ENCODE measurements around the gene RASAL1.

- TF ChIP-seq TARDBP (IDR thresholded peaks at IDR 0.05) (no peak), L3MBTL2 (conservative IDR thresholded peaks at IDR 0.05) (no peak), BHLHE40 (IDR thresholded peaks at IDR 0.05; ENCODE audit: borderline replicate concordance) (no peak), NFRKB (IDR thresholded peaks at IDR 0.05) (no peak), SP1 (IDR thresholded peaks at IDR 0.05) (no peak), FOXM1 (IDR thresholded peaks at IDR 0.05; ENCODE audit: borderline replicate concordance) (no peak), SUZ12 (IDR thresholded peaks at IDR 0.05) (no peak), ZNF384 (IDR thresholded peaks at IDR 0.05) (no peak), ARNT (IDR thresholded peaks at IDR 0.05) (no peak)
Measured at GRCh38 chr12:113104953-113105510, 30.5 kb downstream of the RASAL1 start.

All from HEK293T (cell line).